Putamen (tissue), 1 donor: ENCODE results near the gene RETREG1.
"Not testable (repeated sequence)": the region's sequence is repeated elsewhere in the genome, so short reads cannot be mapped to it uniquely, and the experiment has no call there.

Source experiments
- DNase-seq: peaks from one replicate; pipeline ENCODE4 v3.0.0-alpha.2; 2016; ENCODE audit warnings: low spot score

The RETREG1 gene

GRCh38 chr5:16483361-16483760, 133.4 kb downstream of the RETREG1 start:
- no peak for DNase-seq

- DNase-seq, result no peak
Observed at GRCh38 chr5:16482891-16483290, 133.9 kb downstream of the RETREG1 start.

GRCh38 chr5:16480821-16481538, 135.8 kb downstream of the RETREG1 start:
- no peak for DNase-seq

GRCh38 chr5:16480144-16480543, 136.7 kb downstream of the RETREG1 start:
- DNase-seq, result no peak

- DNase-seq, result no peak
Observed at GRCh38 chr5:16477541-16477940, 139.3 kb downstream of the RETREG1 start.

- not testable (repeated sequence) for DNase-seq
Observed at GRCh38 chr5:16476417-16476816, 140.4 kb downstream of the RETREG1 start.

GRCh38 chr5:16471387-16471786, 145.4 kb downstream of the RETREG1 start:
- DNase-seq, result no peak

- no peak for DNase-seq
Observed at GRCh38 chr5:16467363-16468219, 149.2 kb downstream of the RETREG1 start.

- peak; percentile 92 for DNase-seq
Observed at GRCh38 chr5:16465544-16466432, 151.0 kb downstream of the RETREG1 start, which contains the start of gene ZNF622. TSS of gene ZNF622 (minus strand) at chr5:16465800. CDS start at chr5:16465665, 135 bp downstream.

GRCh38 chr5:16464664-16465543, 151.9 kb downstream of the RETREG1 start:
- DNase-seq, result no peak

GRCh38 chr5:16464231-16464630, 152.6 kb downstream of the RETREG1 start:
- no peak for DNase-seq

- no peak for DNase-seq
Observed at GRCh38 chr5:16461782-16462181, 155.0 kb downstream of the RETREG1 start.

- DNase-seq, result no peak
Observed at GRCh38 chr5:16461026-16461425, 155.8 kb downstream of the RETREG1 start.

GRCh38 chr5:16459451-16459850, 157.3 kb downstream of the RETREG1 start:
- no peak for DNase-seq

GRCh38 chr5:16457853-16458252, 158.9 kb downstream of the RETREG1 start:
- DNase-seq, result no peak

GRCh38 chr5:16457451-16457850, 159.3 kb downstream of the RETREG1 start:
- DNase-seq, result no peak

GRCh38 chr5:16456103-16456832, 160.5 kb downstream of the RETREG1 start:
- peak; percentile 65 for DNase-seq

- no peak for DNase-seq
Observed at GRCh38 chr5:16455668-16456067, 161.1 kb downstream of the RETREG1 start.

- no peak for DNase-seq
Observed at GRCh38 chr5:16454686-16455085, 162.1 kb downstream of the RETREG1 start.

- DNase-seq, result no peak
Observed at GRCh38 chr5:16453609-16454008, 163.2 kb downstream of the RETREG1 start.
